H9 (cell line): ENCODE results near the gene NOG. TPM values are rescaled to one million over a fixed set of nuclear protein-coding genes. Genes with fewer than 3 reads are reported as not detected.
A peak's percentile ranks its signal among the peaks of the same experiment; 100 is the strongest.

Experiments used
- DNase-seq: peaks from one replicate; pipeline ENCODE4 v3.0.0-alpha.2; 2017
- H2AFZ ChIP-seq: one replicate; pipeline ENCODE4 v1.6.1; 2013; ENCODE audit warnings: mild to moderate bottlenecking, low read length, control low read depth, moderate library complexity
- H2AK5ac ChIP-seq: 2 replicates; pipeline ENCODE4 v1.6.1; 2013; ENCODE audit warnings: low read length, control low read depth, mixed read lengths; ENCODE audit not compliant: insufficient read length
- H2BK120ac ChIP-seq: one replicate; pipeline ENCODE4 v1.6.1; 2013; ENCODE audit warnings: low read depth, mild to moderate bottlenecking, low read length, control low read depth, inconsistent platforms; ENCODE audit not compliant: poor library complexity, severe bottlenecking
- H2BK12ac ChIP-seq: 2 replicates; pipeline ENCODE4 v1.6.1; 2013; ENCODE audit warnings: low read length, control low read depth, mixed read lengths, low read depth; ENCODE audit not compliant: insufficient read length
- H2BK15ac ChIP-seq: 2 replicates; pipeline ENCODE4 v1.6.1; 2013; ENCODE audit warnings: low read depth, low read length, control low read depth
- H2BK20ac ChIP-seq: one replicate; pipeline ENCODE4 v1.6.1; 2013; ENCODE audit warnings: low read depth, mild to moderate bottlenecking, low read length, control low read depth, inconsistent platforms; ENCODE audit not compliant: poor library complexity, severe bottlenecking
- H2BK5ac ChIP-seq: 2 replicates; pipeline ENCODE4 v1.6.1; 2013; ENCODE audit warnings: low read length, control low read depth, mixed read lengths; ENCODE audit not compliant: insufficient read length
- H3K14ac ChIP-seq: 2 replicates; pipeline ENCODE4 v1.6.1; 2013; ENCODE audit warnings: low read length, control low read depth; ENCODE audit not compliant: insufficient read depth
- H3K18ac ChIP-seq: 2 replicates; pipeline ENCODE4 v1.6.1; 2013; ENCODE audit warnings: low read depth, mild to moderate bottlenecking, mixed read lengths, low read length, control low read depth; ENCODE audit not compliant: insufficient read length
- H3K23ac ChIP-seq: 2 replicates; pipeline ENCODE4 v1.6.1; 2013; ENCODE audit warnings: low read length, control low read depth, mixed read lengths, low read depth; ENCODE audit not compliant: insufficient read length
- H3K23me2 ChIP-seq: 2 replicates; pipeline ENCODE4 v1.6.1; 2013; ENCODE audit warnings: low read depth, mild to moderate bottlenecking, mixed read lengths, low read length, control low read depth; ENCODE audit not compliant: insufficient read length, poor library complexity, severe bottlenecking
- H3K27ac ChIP-seq: 2 replicates; pipeline ENCODE4 v1.5.1; 2013; ENCODE audit warnings: low read length, control low read depth, mixed read lengths, low read depth; ENCODE audit not compliant: insufficient read length
- H3K27me3 ChIP-seq: 2 replicates; pipeline ENCODE4 v1.6.1; 2013; ENCODE audit warnings: low read length, control low read depth, inconsistent platforms; ENCODE audit not compliant: insufficient read depth
- H3K4ac ChIP-seq: 2 replicates; pipeline ENCODE4 v1.6.1; 2013; ENCODE audit warnings: low read depth, mild to moderate bottlenecking, control low read depth, inconsistent platforms, low read length, moderate library complexity
- H3K4me1 ChIP-seq: 2 replicates; pipeline ENCODE4 v1.6.1; 2013; ENCODE audit warnings: low read length, control low read depth, inconsistent platforms; ENCODE audit not compliant: insufficient read depth
- H3K4me2 ChIP-seq: 2 replicates; pipeline ENCODE4 v1.6.1; 2013; ENCODE audit warnings: low read length, control low read depth, mixed read lengths; ENCODE audit not compliant: insufficient read length, insufficient read depth
- H3K56ac ChIP-seq: 2 replicates; pipeline ENCODE4 v1.6.1; 2013; ENCODE audit warnings: low read depth, mild to moderate bottlenecking, mixed read lengths, low read length, control low read depth; ENCODE audit not compliant: insufficient read length
- H3K79me1 ChIP-seq: 2 replicates; pipeline ENCODE4 v1.6.1; 2013; ENCODE audit warnings: low read depth, mild to moderate bottlenecking, moderate library complexity, low read length, control low read depth, inconsistent platforms; ENCODE audit not compliant: insufficient read depth, poor library complexity, severe bottlenecking
- H3K79me2 ChIP-seq: 2 replicates; pipeline ENCODE4 v1.6.1; 2013; ENCODE audit warnings: low read length, control low read depth, inconsistent platforms; ENCODE audit not compliant: insufficient read depth
- H3K9ac ChIP-seq: 2 replicates; pipeline ENCODE4 v1.6.1; 2013; ENCODE audit warnings: low read length, control low read depth, mixed read lengths; ENCODE audit not compliant: insufficient read length; ENCODE audit errors: extremely low read depth
- H3K9me3 ChIP-seq: one replicate; pipeline ENCODE4 v1.6.1; 2013; ENCODE audit warnings: low read depth, low read length, inconsistent platforms; ENCODE audit not compliant: control insufficient read depth
- H3T11ph ChIP-seq: one replicate; pipeline ENCODE4 v1.6.1; 2013; ENCODE audit warnings: mild to moderate bottlenecking, low read length, control low read depth, inconsistent platforms
- H4K20me1 ChIP-seq: one replicate; pipeline ENCODE4 v1.6.1; 2013; ENCODE audit not compliant: control insufficient read depth, insufficient read length, insufficient read depth
- H4K5ac ChIP-seq: 2 replicates; pipeline ENCODE4 v1.6.1; 2013; ENCODE audit warnings: low read depth, mild to moderate bottlenecking, mixed read lengths, low read length, control low read depth; ENCODE audit not compliant: insufficient read length
- H4K8ac ChIP-seq: replicated peaks from 2 replicates; pipeline ENCODE4 v1.6.1; 2013; ENCODE audit warnings: low read length, control low read depth, mixed read lengths, low read depth; ENCODE audit not compliant: insufficient read length
- H4K91ac ChIP-seq: 2 replicates; pipeline ENCODE4 v1.6.1; 2013; ENCODE audit warnings: low read depth, mild to moderate bottlenecking, moderate library complexity, mixed read lengths, low read length, control low read depth; ENCODE audit not compliant: insufficient read length
- H3K27ac Mint-ChIP-seq, 3 experiments: 2 replicates in 2 of 3; 3 replicates in 1 of 3; pipeline ENCODE4 v1.8.0; 2020 to 2021; ENCODE audit warnings: mixed read lengths in 3 of 3, mild to moderate bottlenecking in 1 of 3, moderate library complexity in 1 of 3
- H3K27me3 Mint-ChIP-seq: 2 replicates; pipeline ENCODE4 v1.8.0; 2021; ENCODE audit warnings: low read depth, mild to moderate bottlenecking, moderate library complexity, mixed read lengths
- H3K36me3 Mint-ChIP-seq, 3 experiments: 2 replicates in 2 of 3; 3 replicates in 1 of 3; pipeline ENCODE4 v1.8.0; 2020 to 2021; ENCODE audit warnings: low read depth in 3 of 3, mixed read lengths in 3 of 3; ENCODE audit not compliant: insufficient read depth in 1 of 3
- H3K4me1 Mint-ChIP-seq, 2 experiments: 2 replicates each; pipeline ENCODE4 v1.8.0; 2020; ENCODE audit warnings: mixed read lengths in 2 of 2
- H3K4me3 Mint-ChIP-seq, 2 experiments: 2 replicates in 1 of 2; 3 replicates in 1 of 2; pipeline ENCODE4 v1.8.0; 2020 to 2021; ENCODE audit warnings: mild to moderate bottlenecking in 2 of 2, mixed read lengths in 2 of 2, moderate library complexity in 1 of 2
- H3K9me3 Mint-ChIP-seq, 2 experiments: 2 replicates in 1 of 2; 3 replicates in 1 of 2; pipeline ENCODE4 v1.8.0; 2020; ENCODE audit warnings: mild to moderate bottlenecking in 2 of 2, mixed read lengths in 2 of 2, moderate library complexity in 1 of 2
- WGBS: extraction: QIAGEN DNeasy Blood & Tissue Kit; methylation state at CpG from one replicate; pipeline ENCODE4 v1.1.7; 2013; ENCODE audit warnings: missing lambda C conversion rate, low lambda C conversion rate, mixed read lengths; ENCODE audit not compliant: insufficient read length; ENCODE audit errors: extremely low coverage; 5-methylcytosine and 5-hydroxymethylcytosine counted together
- total RNA-seq: library from RNA; stranded (reverse); gene quantifications from 2 replicates; pipeline ENCODE4 v1.2.1, GENCODE V29; 2021
- TF ChIP-seq, protein P1 (sequence below): fragments of 200-600 bp; sonication (generic); conservative IDR thresholded peaks from 3 replicates; pipeline ENCODE4 v1.8.0; 2021; ENCODE audit warnings: antibody characterized with exemption, mild to moderate bottlenecking

Gene NOG
- total RNA-seq, 1 experiment from 2014 or later: not detected

GRCh38 chr17:56597495-56597990, 4.0 kb downstream of the NOG start:
- no peaks in the 10 kb centered on the region for H3K4me1 ChIP-seq
- H2AFZ ChIP-seq: no peak overlapping the region
- no peaks in the 10 kb centered on the region for H3K9me3 ChIP-seq
- Mint-ChIP-seq H3K4me3 (peak overlapping the region; percentile 71 to 95), H3K4me1 (peaks cover 13 to 19% of the 10 kb centered on the region in 2 experiments), H3K27me3 (peaks cover 87% of the 10 kb centered on the region), H3K36me3 (no peaks in the 10 kb centered on the region), H3K27ac (no peak overlapping the region), H3K9me3 (peaks cover 0 to 3% of the 10 kb centered on the region in 2 experiments; a peak in 1 of 5 replicates)
- no peak overlapping the region for H3K27ac ChIP-seq
- no peak overlapping the region; the same call in 1 of the 2 replicates for H3K14ac ChIP-seq
- H2BK20ac ChIP-seq: no peak overlapping the region
- H3K4me2 ChIP-seq: peak overlapping the region; percentile 72
- DNase-seq: peak; percentile 66
- no peak overlapping the region for H4K91ac ChIP-seq
- TF ChIP-seq, protein P1, sequence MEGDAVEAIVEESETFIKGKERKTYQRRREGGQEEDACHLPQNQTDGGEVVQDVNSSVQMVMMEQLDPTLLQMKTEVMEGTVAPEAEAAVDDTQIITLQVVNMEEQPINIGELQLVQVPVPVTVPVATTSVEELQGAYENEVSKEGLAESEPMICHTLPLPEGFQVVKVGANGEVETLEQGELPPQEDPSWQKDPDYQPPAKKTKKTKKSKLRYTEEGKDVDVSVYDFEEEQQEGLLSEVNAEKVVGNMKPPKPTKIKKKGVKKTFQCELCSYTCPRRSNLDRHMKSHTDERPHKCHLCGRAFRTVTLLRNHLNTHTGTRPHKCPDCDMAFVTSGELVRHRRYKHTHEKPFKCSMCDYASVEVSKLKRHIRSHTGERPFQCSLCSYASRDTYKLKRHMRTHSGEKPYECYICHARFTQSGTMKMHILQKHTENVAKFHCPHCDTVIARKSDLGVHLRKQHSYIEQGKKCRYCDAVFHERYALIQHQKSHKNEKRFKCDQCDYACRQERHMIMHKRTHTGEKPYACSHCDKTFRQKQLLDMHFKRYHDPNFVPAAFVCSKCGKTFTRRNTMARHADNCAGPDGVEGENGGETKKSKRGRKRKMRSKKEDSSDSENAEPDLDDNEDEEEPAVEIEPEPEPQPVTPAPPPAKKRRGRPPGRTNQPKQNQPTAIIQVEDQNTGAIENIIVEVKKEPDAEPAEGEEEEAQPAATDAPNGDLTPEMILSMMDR: no peak
- H3K79me2 ChIP-seq: no peaks in the 10 kb centered on the region
- H3K4ac ChIP-seq: no peak overlapping the region
- no peak overlapping the region for H2BK12ac ChIP-seq
- no peak overlapping the region for H2BK15ac ChIP-seq
- no peak overlapping the region for H3T11ph ChIP-seq
- H4K8ac ChIP-seq: no peak overlapping the region
- no peaks in the 10 kb centered on the region for H4K20me1 ChIP-seq
- H2BK120ac ChIP-seq: no peak overlapping the region
- H3K18ac ChIP-seq: no peak overlapping the region
- no peak overlapping the region for H4K5ac ChIP-seq
- H3K23ac ChIP-seq: no peak overlapping the region
- H3K27me3 ChIP-seq: peaks cover 13% of the 10 kb centered on the region; the same call in 1 of the 2 replicates
- H2BK5ac ChIP-seq: no peak overlapping the region
- WGBS: no CpG with 5 or more reads among the region's 41 CpGs
- H2AK5ac ChIP-seq: no peak overlapping the region
- no peaks in the 10 kb centered on the region for H3K79me1 ChIP-seq
- no peak overlapping the region for H3K56ac ChIP-seq
- peaks cover 21% of the 10 kb centered on the region for H3K23me2 ChIP-seq
- no peak overlapping the region for H3K9ac ChIP-seq
